Measurements from ENCODE around the gene SUPT16H.

DNA sequence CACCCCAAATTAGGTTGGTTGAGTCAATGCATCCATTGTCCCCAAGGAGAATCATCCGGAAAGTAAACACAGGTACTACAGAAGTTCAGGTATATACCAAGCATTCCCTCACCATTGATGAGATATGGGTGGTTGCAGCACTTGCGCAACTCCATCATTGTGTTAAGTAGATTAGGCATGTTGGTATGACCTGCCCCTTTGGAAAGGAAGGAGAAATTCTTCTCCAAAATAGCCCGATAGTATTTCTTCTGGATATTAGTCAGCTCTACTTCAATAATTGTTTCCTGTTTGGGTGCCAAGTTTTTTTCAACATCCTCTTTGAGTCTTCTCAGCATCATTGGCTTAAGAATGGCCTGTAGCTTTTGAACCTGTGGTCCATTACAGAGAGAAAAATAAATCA, 21.3 kb upstream of the SUPT16H start:
- TF ChIP-seq POLR2A (IDR thresholded peaks at IDR 0.05) (no peak), CTCF (IDR thresholded peaks at IDR 0.05) (no peak)

Measured in esophagus squamous epithelium (tissue), 4 donors.